Fibroblast of lung (primary cell): ENCODE results near the gene SELENOP. TPM values are rescaled to one million over a fixed set of nuclear protein-coding genes. Genes with fewer than 3 reads are reported as not detected.

Source experiments
- DNase-seq, 2 donors: peaks; one replicate each; pipeline versions ENCODE4 v3.0.0 to v3.0.0-alpha.2; 2010; ENCODE audit warnings: low read depth in 2 of 2
- H2AFZ ChIP-seq: 2 replicates; pipeline ENCODE4 v1.5.1; 2012; ENCODE audit warnings: low read length, control low read depth, inconsistent platforms
- H3K27ac ChIP-seq: 2 replicates; pipeline ENCODE4 v1.5.1; 2011; ENCODE audit warnings: low read length, control low read depth; ENCODE audit not compliant: insufficient read depth
- H3K27me3 ChIP-seq: 2 replicates; pipeline ENCODE4 v1.5.1; 2011; ENCODE audit warnings: mild to moderate bottlenecking, low read length; ENCODE audit not compliant: control insufficient read depth, insufficient read depth
- H3K36me3 ChIP-seq: 2 replicates; pipeline ENCODE4 v1.5.1; 2011; ENCODE audit warnings: low read length; ENCODE audit not compliant: control insufficient read depth, insufficient read depth
- H3K4me1 ChIP-seq: 2 replicates; pipeline ENCODE4 v1.5.1; 2011; ENCODE audit warnings: low read length; ENCODE audit not compliant: control insufficient read depth, insufficient read depth; ENCODE audit errors: extremely low read depth
- H3K4me2 ChIP-seq: 2 replicates; pipeline ENCODE4 v1.5.1; 2011; ENCODE audit warnings: low read length, control low read depth; ENCODE audit not compliant: insufficient read depth; ENCODE audit errors: extremely low read depth
- H3K4me3 ChIP-seq, 4 experiments: fragments of 200-600 bp in 1 of 4; sonication (generic) in 1 of 4; replicated peaks in 1 of 4; 2 replicates each; pipeline ENCODE4 v1.5.1; 2011 to 2016; ENCODE audit warnings: low read length in 4 of 4, low read depth in 3 of 4, mild to moderate bottlenecking in 3 of 4, control low read depth in 2 of 4, inconsistent platforms in 1 of 4, mixed read lengths in 1 of 4; ENCODE audit not compliant: insufficient read depth in 1 of 4; ENCODE audit errors: control extremely low read depth in 1 of 4
- H3K79me2 ChIP-seq: 2 replicates; pipeline ENCODE4 v1.5.1; 2012; ENCODE audit warnings: mild to moderate bottlenecking, low read length, inconsistent platforms; ENCODE audit not compliant: control insufficient read depth, insufficient read depth
- H3K9ac ChIP-seq: 2 replicates; pipeline ENCODE4 v1.5.1; 2011; ENCODE audit warnings: mild to moderate bottlenecking, low read length, control low read depth; ENCODE audit not compliant: insufficient read depth
- H3K9me3 ChIP-seq: 2 replicates; pipeline ENCODE4 v1.5.1; 2012; ENCODE audit warnings: low read depth, low read length; ENCODE audit not compliant: control insufficient read depth, insufficient read depth
- H4K20me1 ChIP-seq: 2 replicates; pipeline ENCODE4 v1.5.1; 2011; ENCODE audit warnings: low read length; ENCODE audit not compliant: control insufficient read depth, insufficient read depth; ENCODE audit errors: extremely low read depth
- EZH2 ChIP-seq: IDR thresholded peaks from 2 replicates; pipeline ENCODE4 v1.5.1; 2012; ENCODE audit warnings: low read length, control low read depth, mild to moderate bottlenecking; ENCODE audit errors: missing control alignments
- polyA plus RNA-seq, 2 donors: library from polyadenylated mRNA; depleted of rRNA in 1 of 2; stranded (reverse) in 1 of 2; unstranded in 1 of 2; fragments of >200 nt; gene quantifications; 2 replicates each; pipeline ENCODE4 v1.2.1, GENCODE V29; 2011 to 2012; ENCODE audit warnings: missing spikeins in 1 of 2
- total RNA-seq: library from RNA; depleted of rRNA; stranded (reverse); fragments of >200 nt; gene quantifications from 2 replicates; pipeline ENCODE4 v1.2.1, GENCODE V29; 2014
- TF ChIP-seq, protein P1 (sequence below), 2 donors: IDR thresholded peaks in 1 of 2; conservative IDR thresholded peaks in 1 of 2; 1 replicate in 1 of 2; 2 replicates in 1 of 2; pipeline ENCODE4 v1.5.1; 2011 to 2012; ENCODE audit warnings: low read length in 2 of 2, control low read depth in 1 of 2, inconsistent platforms in 1 of 2, low read depth in 1 of 2, mild to moderate bottlenecking in 1 of 2

SELENOP gene
- total and polyA plus RNA-seq, 2 donors (not counting 1 experiment from before 2014, with no cell fraction given) = 75.2 to 677 TPM

DNA sequence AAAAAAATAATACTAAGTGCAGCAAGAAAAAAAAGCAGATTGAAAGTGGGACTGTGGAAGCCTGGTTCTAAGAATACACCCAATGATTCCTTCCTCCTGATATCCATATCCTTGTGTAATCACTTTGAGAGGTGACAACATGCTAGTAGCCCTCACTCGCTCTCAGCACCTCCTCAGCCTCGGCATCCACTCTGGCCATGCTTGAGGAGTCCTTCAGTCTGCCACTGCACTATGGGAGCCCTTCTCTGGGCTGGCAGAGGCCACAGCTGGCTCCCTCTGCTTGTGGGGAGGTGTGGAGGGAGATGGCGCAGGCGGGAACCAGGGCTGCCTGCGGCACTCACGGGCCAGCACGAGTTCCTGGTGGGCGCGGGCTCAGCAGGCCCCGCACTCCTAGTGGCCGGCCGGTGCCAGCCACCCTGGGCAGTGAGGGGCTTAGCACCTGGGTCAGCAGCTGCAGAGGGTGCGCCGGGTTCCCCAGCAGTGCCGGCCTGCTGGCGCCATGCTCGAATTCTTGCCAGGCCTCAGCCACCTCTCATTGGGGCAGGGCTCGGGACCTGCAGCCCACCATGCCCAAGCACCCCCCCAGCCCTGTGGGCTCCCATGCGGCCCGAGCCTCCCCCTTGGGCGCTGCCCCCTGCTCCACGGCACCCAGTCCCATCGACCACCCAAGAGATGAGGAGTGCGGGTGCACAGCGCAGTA is 24.5 kb upstream of the SELENOP start:
- no peak for TF ChIP-seq EZH2
- TF ChIP-seq, protein P1, sequence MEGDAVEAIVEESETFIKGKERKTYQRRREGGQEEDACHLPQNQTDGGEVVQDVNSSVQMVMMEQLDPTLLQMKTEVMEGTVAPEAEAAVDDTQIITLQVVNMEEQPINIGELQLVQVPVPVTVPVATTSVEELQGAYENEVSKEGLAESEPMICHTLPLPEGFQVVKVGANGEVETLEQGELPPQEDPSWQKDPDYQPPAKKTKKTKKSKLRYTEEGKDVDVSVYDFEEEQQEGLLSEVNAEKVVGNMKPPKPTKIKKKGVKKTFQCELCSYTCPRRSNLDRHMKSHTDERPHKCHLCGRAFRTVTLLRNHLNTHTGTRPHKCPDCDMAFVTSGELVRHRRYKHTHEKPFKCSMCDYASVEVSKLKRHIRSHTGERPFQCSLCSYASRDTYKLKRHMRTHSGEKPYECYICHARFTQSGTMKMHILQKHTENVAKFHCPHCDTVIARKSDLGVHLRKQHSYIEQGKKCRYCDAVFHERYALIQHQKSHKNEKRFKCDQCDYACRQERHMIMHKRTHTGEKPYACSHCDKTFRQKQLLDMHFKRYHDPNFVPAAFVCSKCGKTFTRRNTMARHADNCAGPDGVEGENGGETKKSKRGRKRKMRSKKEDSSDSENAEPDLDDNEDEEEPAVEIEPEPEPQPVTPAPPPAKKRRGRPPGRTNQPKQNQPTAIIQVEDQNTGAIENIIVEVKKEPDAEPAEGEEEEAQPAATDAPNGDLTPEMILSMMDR (conservative IDR thresholded peaks at IDR 0.05 in 1 of 2, IDR thresholded peaks at IDR 0.05 in 1 of 2; ENCODE audit: low read depth in 1 of 2, low read length in 2 of 2) = no peak
- Histone ChIP-seq H3K4me3 (no peak overlapping the region), H3K36me3 (no peaks in the 10 kb centered on the region), H3K9me3 (no peaks in the 10 kb centered on the region), H4K20me1 (no peaks in the 10 kb centered on the region), H3K4me1 (no peaks in the 10 kb centered on the region), H3K9ac (no peak overlapping the region), H3K27ac (no peak overlapping the region), H2AFZ (no peak overlapping the region), H3K79me2 (no peaks in the 10 kb centered on the region), H3K4me2 (no peak overlapping the region), H3K27me3 (no peaks in the 10 kb centered on the region)
- DNase-seq = no peak

DNA sequence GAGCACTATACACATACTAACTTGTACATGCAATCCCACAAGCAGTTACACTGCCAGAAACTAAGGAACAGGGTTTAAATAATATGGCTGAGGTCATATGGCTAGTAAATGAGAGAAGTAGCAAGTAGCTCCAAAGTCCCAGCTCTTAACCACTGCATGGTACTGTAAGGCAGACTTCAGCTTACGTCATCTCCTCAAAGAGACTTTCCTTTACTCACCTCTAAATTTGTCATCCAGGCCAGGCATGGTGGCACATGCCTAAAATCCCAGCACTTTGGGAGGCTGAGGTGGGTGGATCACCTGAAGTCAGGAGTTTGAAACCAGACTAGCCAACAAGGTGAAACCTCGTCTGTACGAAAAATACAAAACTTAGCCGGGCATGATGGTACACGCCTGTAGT is 20.4 kb upstream of the SELENOP start:
- no peak for DNase-seq
- no peak overlapping the region for H3K4me2 ChIP-seq
- no peaks in the 10 kb centered on the region for H3K27me3 ChIP-seq
- H2AFZ ChIP-seq = no peak overlapping the region
- H3K36me3 ChIP-seq = no peaks in the 10 kb centered on the region
- H3K4me1 ChIP-seq = no peaks in the 10 kb centered on the region
- H3K4me3 ChIP-seq = no peak overlapping the region
- H3K9me3 ChIP-seq = no peaks in the 10 kb centered on the region
- H3K9ac ChIP-seq = no peak overlapping the region
- no peak overlapping the region for H3K27ac ChIP-seq
- TF ChIP-seq, protein P1 (conservative IDR thresholded peaks at IDR 0.05 in 1 of 2, IDR thresholded peaks at IDR 0.05 in 1 of 2; ENCODE audit: low read depth in 1 of 2, low read length in 2 of 2) = no peak
- no peak for TF ChIP-seq EZH2
- no peaks in the 10 kb centered on the region for H3K79me2 ChIP-seq
- no peaks in the 10 kb centered on the region for H4K20me1 ChIP-seq

DNA sequence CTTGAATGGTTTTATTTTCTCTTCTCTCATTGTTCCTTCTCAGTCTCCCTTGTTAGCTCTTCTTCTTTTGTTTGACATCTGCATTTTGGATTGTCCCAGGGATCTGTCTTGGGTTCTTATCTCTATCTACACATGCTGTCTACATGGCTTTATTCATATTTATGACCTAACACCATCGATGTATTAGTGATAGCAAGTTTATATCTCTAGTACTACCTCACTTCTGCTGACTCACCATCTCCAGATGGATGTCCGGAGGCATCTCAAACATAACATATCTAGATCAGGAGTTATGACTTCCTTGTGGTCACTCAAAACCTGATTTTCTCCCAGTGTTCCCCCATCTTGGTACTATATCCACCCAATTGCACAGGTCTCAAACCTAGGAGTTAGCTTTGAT is 19.2 kb upstream of the SELENOP start:
- TF ChIP-seq EZH2 = no peak
- TF ChIP-seq, protein P1 (conservative IDR thresholded peaks at IDR 0.05 in 1 of 2, IDR thresholded peaks at IDR 0.05 in 1 of 2; ENCODE audit: low read depth in 1 of 2, low read length in 2 of 2) = no peak
- H3K4me3 ChIP-seq = no peak overlapping the region

More for the DNA sequence above, 19.2 kb upstream of the SELENOP start:
- no peak for DNase-seq
- no peak overlapping the region for H2AFZ ChIP-seq
- H3K4me1 ChIP-seq = no peaks in the 10 kb centered on the region
- no peaks in the 10 kb centered on the region for H3K27me3 ChIP-seq
- no peaks in the 10 kb centered on the region for H3K9me3 ChIP-seq
- H3K9ac ChIP-seq = no peak overlapping the region
- no peaks in the 10 kb centered on the region for H4K20me1 ChIP-seq
- H3K4me2 ChIP-seq = no peak overlapping the region
- no peaks in the 10 kb centered on the region for H3K36me3 ChIP-seq
- no peaks in the 10 kb centered on the region for H3K79me2 ChIP-seq
- no peak overlapping the region for H3K27ac ChIP-seq
